Measurements from ENCODE around the gene PIK3R4. TPM values are rescaled to one million over a fixed set of nuclear protein-coding genes. Genes with fewer than 3 reads are reported as not detected.

PIK3R4 gene
- total and polyA plus RNA-seq, 4 donors = 14.3 to 36.6 (median 22.2) TPM

GRCh38 chr3:130748981-130749380, 2.4 kb upstream of the PIK3R4 start (continued):
- no peak for TF ChIP-seq ZBTB33 (IDR thresholded peaks at IDR 0.05)
- no peak for TF ChIP-seq GABPA (IDR thresholded peaks at IDR 0.05 in 1 of 2, conservative IDR thresholded peaks at IDR 0.05 in 1 of 2)
- TF ChIP-seq, protein P1, sequence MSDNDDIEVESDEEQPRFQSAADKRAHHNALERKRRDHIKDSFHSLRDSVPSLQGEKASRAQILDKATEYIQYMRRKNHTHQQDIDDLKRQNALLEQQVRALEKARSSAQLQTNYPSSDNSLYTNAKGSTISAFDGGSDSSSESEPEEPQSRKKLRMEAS (IDR thresholded peaks at IDR 0.05) = no peak
- TF ChIP-seq HNF4G (IDR thresholded peaks at IDR 0.05) = no peak
- TF ChIP-seq TAF1 (conservative IDR thresholded peaks at IDR 0.05) = no peak
- TF ChIP-seq HNF4A (conservative IDR thresholded peaks at IDR 0.05) = no peak
- TF ChIP-seq, protein P2, sequence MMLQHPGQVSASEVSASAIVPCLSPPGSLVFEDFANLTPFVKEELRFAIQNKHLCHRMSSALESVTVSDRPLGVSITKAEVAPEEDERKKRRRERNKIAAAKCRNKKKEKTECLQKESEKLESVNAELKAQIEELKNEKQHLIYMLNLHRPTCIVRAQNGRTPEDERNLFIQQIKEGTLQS (IDR thresholded peaks at IDR 0.05) = no peak
- TF ChIP-seq SP1 (IDR thresholded peaks at IDR 0.05) = no peak

DNA sequence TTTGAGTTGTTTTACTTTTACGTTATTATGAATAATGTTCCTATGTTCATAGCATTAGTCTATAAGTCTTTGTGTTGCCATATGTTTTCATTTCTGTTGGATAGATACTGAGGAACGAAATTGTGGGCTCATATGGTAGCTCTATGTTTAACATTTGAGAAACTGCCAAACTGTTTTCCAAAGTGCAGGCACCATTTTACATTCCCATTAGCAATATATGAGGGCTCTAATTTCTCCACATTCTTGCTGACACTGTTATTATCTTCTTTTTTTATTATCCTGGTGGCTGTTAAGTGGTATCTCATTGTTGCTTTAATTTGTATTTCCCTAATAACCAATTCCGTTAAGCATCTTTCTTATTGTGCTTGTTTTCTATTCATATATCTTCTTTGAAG, 1.8 kb upstream of the PIK3R4 start:
- 48% methylated on average over 3 of the region's 3 CpGs for WGBS
- DNase-seq (ENCODE audit: low spot score) = no peak

DNA sequence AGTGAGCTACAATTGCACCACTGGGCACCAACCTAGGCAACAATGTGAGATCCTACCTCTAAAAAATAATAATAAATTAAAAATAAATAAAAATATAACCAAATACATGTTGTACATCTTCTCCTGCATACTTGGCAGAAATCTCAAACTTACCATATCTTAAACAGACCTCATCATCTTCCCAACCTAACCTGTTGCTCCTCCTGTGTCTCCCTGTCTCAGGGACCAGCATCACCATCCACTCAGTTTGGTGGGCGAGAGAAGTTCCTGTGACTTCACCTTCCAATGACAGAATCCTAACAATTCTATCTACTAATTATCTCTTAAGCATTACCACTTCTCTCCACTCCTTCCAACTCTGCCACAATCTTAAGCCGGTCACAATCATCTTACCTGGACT, 3.3 kb downstream of the PIK3R4 start:
- 95% methylated on average over 2 of the region's 2 CpGs for WGBS
- TF ChIP-seq FOXA2 (IDR thresholded peaks at IDR 0.05) (no peak), SP1 (IDR thresholded peaks at IDR 0.05) (no peak), NR2F2 (IDR thresholded peaks at IDR 0.05) (no peak), JUND (IDR thresholded peaks at IDR 0.05) (no peak), EGR1 (IDR thresholded peaks at IDR 0.05; ENCODE audit: low read depth in 2 of 2) (no peak)
- no peak overlapping the region for H3K27ac ChIP-seq (ENCODE audit: low read depth in 1 of 2, low read length in 2 of 2)
- H3K9ac ChIP-seq (ENCODE audit: low read depth in 1 of 2, low read length in 2 of 2) = no peak overlapping the region
- no peaks in the 10 kb centered on the region for H3K27me3 ChIP-seq (ENCODE audit: control insufficient read depth in 4 of 4, insufficient read depth in 4 of 4, low read length in 3 of 4)
- no peaks in the 10 kb centered on the region for H3K9me3 ChIP-seq (ENCODE audit: control insufficient read depth in 4 of 4, low read length in 3 of 4)
- H3K4me1 ChIP-seq (ENCODE audit: control insufficient read depth in 4 of 4, insufficient read depth in 4 of 4, low read length in 3 of 4) = peaks cover 3 to 49% (median 41%) of the 10 kb centered on the region in 4 donors
- H3K4me3 ChIP-seq (ENCODE audit: low read depth in 1 of 3, low read length in 3 of 3) = no peak overlapping the region
- peaks cover 0 to 9% (median 4%) of the 10 kb centered on the region in 4 donors for H3K36me3 ChIP-seq (ENCODE audit: control insufficient read depth in 4 of 4, insufficient read depth in 3 of 4, low read depth in 1 of 4, low read length in 3 of 4)
- no peak for DNase-seq (ENCODE audit: low spot score)

More for the DNA sequence above, 1.8 kb upstream of the PIK3R4 start:
- H3K9ac ChIP-seq (ENCODE audit: low read depth in 1 of 2, low read length in 2 of 2) = peak overlapping the region in 1 of 2 donors; percentile 36
- H3K4me1 ChIP-seq (ENCODE audit: control insufficient read depth in 4 of 4, insufficient read depth in 4 of 4, low read length in 3 of 4) = peaks cover 7 to 47% (median 40%) of the 10 kb centered on the region in 4 donors
- H3K27me3 ChIP-seq (ENCODE audit: control insufficient read depth in 4 of 4, insufficient read depth in 4 of 4, low read length in 3 of 4) = no peaks in the 10 kb centered on the region
- TF ChIP-seq YY1 (IDR thresholded peaks at IDR 0.05) (peak; percentile 80), HNF4G (IDR thresholded peaks at IDR 0.05) (no peak)
- TF ChIP-seq, protein P2 (IDR thresholded peaks at IDR 0.05) = no peak
- H3K36me3 ChIP-seq (ENCODE audit: control insufficient read depth in 4 of 4, insufficient read depth in 3 of 4, low read depth in 1 of 4, low read length in 3 of 4) = peaks cover 0 to 8% (median 3%) of the 10 kb centered on the region in 4 donors
- peak overlapping the region; percentile 66 to 80 for H3K27ac ChIP-seq (ENCODE audit: low read depth in 1 of 2, low read length in 2 of 2)
- peak overlapping the region; percentile 11 to 84 (median 59) for H3K4me3 ChIP-seq (ENCODE audit: low read depth in 1 of 3, low read length in 3 of 3)
- H3K9me3 ChIP-seq (ENCODE audit: control insufficient read depth in 4 of 4, low read length in 3 of 4) = no peaks in the 10 kb centered on the region

GRCh38 chr3:130741946-130742610, 4.6 kb downstream of the PIK3R4 start:
- 96% methylated on average over 6 of the region's 6 CpGs for WGBS
- H3K27me3 ChIP-seq (ENCODE audit: control insufficient read depth in 4 of 4, insufficient read depth in 4 of 4, low read length in 3 of 4) = no peaks in the 10 kb centered on the region
- H3K9me3 ChIP-seq (ENCODE audit: control insufficient read depth in 4 of 4, low read length in 3 of 4) = no peaks in the 10 kb centered on the region
- no peak overlapping the region for H3K9ac ChIP-seq (ENCODE audit: low read depth in 1 of 2, low read length in 2 of 2)
- H3K4me1 ChIP-seq (ENCODE audit: control insufficient read depth in 4 of 4, insufficient read depth in 4 of 4, low read length in 3 of 4) = peaks cover 3 to 49% (median 42%) of the 10 kb centered on the region in 4 donors
- no peak for DNase-seq (ENCODE audit: low spot score)
- peaks cover 0 to 9% (median 4%) of the 10 kb centered on the region in 4 donors for H3K36me3 ChIP-seq (ENCODE audit: control insufficient read depth in 4 of 4, insufficient read depth in 3 of 4, low read depth in 1 of 4, low read length in 3 of 4)
- H3K4me3 ChIP-seq (ENCODE audit: low read depth in 1 of 3, low read length in 3 of 3) = no peak overlapping the region
- no peak overlapping the region for H3K27ac ChIP-seq (ENCODE audit: low read depth in 1 of 2, low read length in 2 of 2)
- no peak for TF ChIP-seq YY1 (IDR thresholded peaks at IDR 0.05)
- TF ChIP-seq, protein P2 (IDR thresholded peaks at IDR 0.05) = no peak
- TF ChIP-seq FOXA1 (IDR thresholded peaks at IDR 0.05) = no peak
- no peak for TF ChIP-seq FOXA2 (IDR thresholded peaks at IDR 0.05)
- no peak for TF ChIP-seq ZBTB33 (IDR thresholded peaks at IDR 0.05)
- no peak for TF ChIP-seq NR2F2 (IDR thresholded peaks at IDR 0.05)
- no peak for TF ChIP-seq HNF4G (IDR thresholded peaks at IDR 0.05)
- no peak for TF ChIP-seq HNF4A (conservative IDR thresholded peaks at IDR 0.05)
- no peak for TF ChIP-seq GABPA (IDR thresholded peaks at IDR 0.05 in 1 of 2, conservative IDR thresholded peaks at IDR 0.05 in 1 of 2)
- TF ChIP-seq, protein P1 (IDR thresholded peaks at IDR 0.05) = no peak
- no peak for TF ChIP-seq SP1 (IDR thresholded peaks at IDR 0.05)
- TF ChIP-seq RXRA (IDR thresholded peaks at IDR 0.05) = no peak
- TF ChIP-seq JUND (IDR thresholded peaks at IDR 0.05) = no peak
- no peak for TF ChIP-seq EGR1 (IDR thresholded peaks at IDR 0.05; ENCODE audit: low read depth in 2 of 2)
- no peak for TF ChIP-seq CTCF (IDR thresholded peaks at IDR 0.05; ENCODE audit: low read depth, low read length, missing input control)
